ENCODE results near the gene TMEM53.

GRCh38 chr1:44714944-44715571 lies 40.8 kb upstream of the TMEM53 start:
- TF ChIP-seq CTCF (IDR thresholded peaks at IDR 0.05; ENCODE audit: poor library complexity) (peak; percentile 91), EZH2 (IDR thresholded peaks at IDR 0.05; ENCODE audit: borderline replicate concordance) (no peak)

Measured in hepatocyte (in vitro differentiated cells).